NCI-H82 (cell line): Measurements from ENCODE around the gene RECQL.

Experiments used
- DNase-seq: peaks from one replicate; lab custom pipeline; 2025; lab: John Stamatoyannopoulos, UW

RECQL gene

GRCh38 chr12:21501258-21502163 is at the start of gene RECQL, which contains the start of gene GOLT1B:
TSS of gene RECQL (minus strand) at chr12:21501635. CDS start at chr12:21499570, 2,065 bp downstream.
TSS of gene GOLT1B (plus strand) at chr12:21501789. CDS start at chr12:21501924, 135 bp downstream.
- DNase-seq, result peak; percentile 99

DNA sequence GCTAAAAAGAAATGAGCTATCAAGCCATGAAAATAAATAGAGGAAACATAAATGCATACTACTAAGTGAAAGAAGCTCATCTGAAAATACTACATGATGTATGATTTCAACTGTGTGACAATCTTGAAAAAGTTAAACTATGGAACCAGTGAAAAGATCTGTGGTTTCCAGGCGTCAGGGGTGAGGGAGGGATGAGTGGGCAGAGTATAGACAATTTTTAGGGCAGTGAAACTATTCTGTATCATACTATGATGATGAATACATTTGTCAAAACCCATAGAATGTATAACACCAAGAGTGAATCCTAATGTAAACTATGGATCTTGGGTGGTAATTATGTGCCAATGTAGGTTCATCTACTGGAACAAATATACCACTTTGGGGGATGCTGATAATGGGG is 46.0 kb upstream of the RECQL start:
- no peak for DNase-seq

DNA sequence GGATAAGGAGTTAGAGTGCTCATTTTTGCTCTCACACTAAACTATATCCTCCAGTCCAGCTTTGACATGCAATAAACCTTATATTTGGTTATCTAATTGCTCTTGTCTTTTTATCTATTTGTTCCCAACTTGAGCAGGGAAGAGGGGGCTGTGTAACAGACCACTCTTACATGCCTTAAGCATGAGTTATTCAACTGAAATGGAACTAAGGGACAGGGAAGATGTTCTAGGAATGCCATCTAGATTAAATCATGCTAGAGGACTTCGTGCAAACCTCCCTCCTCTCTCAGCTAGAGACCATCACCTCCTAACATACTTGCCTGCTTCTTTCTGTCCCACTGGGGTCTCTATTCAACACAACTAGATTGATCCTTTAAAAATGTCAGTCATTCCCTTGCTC is 45.3 kb upstream of the RECQL start:
- DNase-seq, result no peak

DNA sequence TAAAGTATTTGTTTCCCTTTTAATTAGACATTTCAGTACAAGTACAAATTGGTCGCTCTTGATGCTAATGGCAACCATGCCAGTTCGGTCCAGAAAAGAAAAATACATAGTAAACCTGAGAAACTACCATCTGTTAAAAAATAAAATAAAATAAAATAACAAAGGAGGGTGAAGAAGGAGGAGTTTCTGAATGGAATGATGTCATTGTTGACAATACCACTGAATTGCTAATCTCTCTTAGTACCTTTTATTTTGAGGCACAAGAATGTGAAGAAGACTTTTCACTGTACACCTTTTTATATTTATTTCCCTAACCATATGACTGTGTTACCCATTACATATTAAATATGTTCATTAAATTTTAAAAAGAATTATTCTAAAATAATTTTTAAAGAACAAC is 44.1 kb upstream of the RECQL start:
- DNase-seq, result no peak

GRCh38 chr12:21543151-21543550 is 41.7 kb upstream of the RECQL start:
- no peak for DNase-seq

GRCh38 chr12:21542403-21542802 is 41.0 kb upstream of the RECQL start:
- no peak for DNase-seq

GRCh38 chr12:21541773-21542172 is 40.3 kb upstream of the RECQL start:
- no peak for DNase-seq

DNA sequence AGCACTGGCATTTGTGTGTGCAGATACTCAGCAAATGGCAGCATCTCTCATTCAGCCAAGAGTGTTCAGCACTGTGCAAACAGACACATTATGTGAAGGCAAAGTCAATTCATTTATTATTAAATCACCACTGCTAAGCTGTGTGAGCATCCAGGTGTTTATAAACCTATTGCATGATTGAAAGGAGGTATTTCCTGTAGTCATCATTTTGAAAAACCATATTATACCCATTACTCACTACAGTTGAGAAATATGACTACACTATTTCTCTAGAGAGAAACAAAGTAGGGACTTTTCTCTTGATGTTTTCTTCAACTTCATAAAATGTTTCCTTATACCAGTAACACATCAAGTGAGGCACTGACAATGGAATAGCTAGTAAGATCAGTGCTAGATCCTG is 38.4 kb upstream of the RECQL start:
- no peak for DNase-seq

GRCh38 chr12:21538061-21538653 is 36.7 kb upstream of the RECQL start:
- peak; percentile 23 for DNase-seq

GRCh38 chr12:21529456-21529855 is 28.0 kb upstream of the RECQL start:
- no peak for DNase-seq

- DNase-seq, result no peak
These were observed 27.5 kb upstream of the RECQL start for GRCh38 chr12:21528953-21529352.

DNA sequence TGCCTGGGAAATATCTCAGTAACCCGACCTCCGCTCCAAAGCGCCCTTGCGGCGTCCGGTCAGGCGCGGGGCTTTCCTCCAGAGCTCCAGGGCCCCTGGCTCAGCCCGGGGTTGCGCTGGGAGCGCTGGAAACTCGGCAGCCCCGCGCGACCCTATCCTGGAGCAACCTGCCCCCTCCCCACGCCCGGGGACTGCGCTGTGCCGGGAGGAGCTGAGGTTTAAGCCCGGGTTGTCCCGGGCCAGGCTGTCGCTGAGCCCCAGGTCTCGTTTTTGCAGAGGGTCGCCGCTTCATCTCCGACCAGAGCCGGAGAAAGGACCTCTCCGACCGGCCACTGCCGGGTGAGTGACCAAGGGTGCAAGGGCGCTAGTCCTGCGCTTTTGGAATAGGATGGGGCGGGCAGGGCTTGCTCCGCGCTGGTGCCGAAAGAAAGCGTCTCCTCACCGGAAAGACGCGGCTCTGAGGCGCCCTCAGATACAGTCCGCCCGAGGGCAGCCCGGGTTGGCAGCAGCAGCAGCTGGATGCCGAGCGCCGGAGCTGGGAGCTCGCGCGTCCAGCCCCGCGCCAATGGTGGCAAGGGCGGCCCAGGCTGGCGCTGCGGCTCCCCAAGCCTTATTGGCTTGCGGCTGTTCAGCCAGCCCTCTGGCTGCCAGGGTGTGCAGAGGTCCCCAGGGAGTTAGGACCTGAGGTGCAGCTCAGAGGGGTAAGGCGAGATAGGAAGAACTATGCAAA is 26.2 kb upstream of the RECQL start:
- DNase-seq, result peak; percentile 87

- no peak for DNase-seq
These were observed 25.4 kb upstream of the RECQL start for GRCh38 chr12:21526721-21527345.

- no peak for DNase-seq
These were observed 24.6 kb upstream of the RECQL start, which contains the start of gene SPX for GRCh38 chr12:21526053-21526452. TSS of gene SPX (plus strand) at chr12:21526296. CDS start at chr12:21526473, 177 bp downstream.

DNA sequence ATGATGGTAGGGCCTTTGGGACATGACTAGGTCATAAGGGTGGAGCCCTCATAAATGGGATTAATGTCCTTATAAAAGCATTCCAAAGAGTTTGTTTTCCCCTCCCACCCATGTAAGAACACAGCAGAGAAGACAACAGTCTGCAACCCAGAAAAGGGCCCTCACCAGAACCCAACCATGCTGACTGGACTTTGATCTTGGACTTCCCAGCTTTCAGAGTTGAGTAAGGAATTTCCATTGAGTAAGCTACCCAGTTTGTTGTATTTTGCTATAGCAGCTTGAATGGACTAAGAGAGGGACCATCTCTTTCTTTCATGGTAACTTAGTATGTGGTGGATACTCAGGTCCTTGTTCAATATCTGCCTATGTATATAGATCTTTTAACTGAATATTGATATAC is 21.7 kb upstream of the RECQL start:
- DNase-seq, result no peak

- no peak for DNase-seq
These were observed 20.1 kb upstream of the RECQL start for GRCh38 chr12:21521541-21521940.

- no peak for DNase-seq
These were observed 17.0 kb upstream of the RECQL start for GRCh38 chr12:21518451-21518850.

DNA sequence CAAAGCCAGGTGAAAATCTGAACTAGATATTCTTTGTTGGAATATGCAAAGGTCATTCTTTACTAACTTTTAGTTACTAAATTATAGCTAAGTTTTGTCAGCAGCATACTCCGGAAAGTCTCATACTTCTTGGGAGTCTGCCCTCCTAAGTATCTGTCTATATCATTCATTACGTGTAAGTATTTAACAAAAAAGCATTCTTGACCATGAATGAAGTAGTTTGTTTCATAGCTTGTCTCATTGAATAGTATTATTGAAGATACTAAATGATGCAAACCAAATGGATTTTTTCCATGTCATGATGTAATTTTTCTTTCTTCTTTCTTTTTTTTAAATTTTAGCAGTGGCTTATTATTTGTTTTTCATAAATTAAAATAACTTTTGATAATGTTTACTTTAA is 14.8 kb upstream of the RECQL start:
- no peak for DNase-seq

DNA sequence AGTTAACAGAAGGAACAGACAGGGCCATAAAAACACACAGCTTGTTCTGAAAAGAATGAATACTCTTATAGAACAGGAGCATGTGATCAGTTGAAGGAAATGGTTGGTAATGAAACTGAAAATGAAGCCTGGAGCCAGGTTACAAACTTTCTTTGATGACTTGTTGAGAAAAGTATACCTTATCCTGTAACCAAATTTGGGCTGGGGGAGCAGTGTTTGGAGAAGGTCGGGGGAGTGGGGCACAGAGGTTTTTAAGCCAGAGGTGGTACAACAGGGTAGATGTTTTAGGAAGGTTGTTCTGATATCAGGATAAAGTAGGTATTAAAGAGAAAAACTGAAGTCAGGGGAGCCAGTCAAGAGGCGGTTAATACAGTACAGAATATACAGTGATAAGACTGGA is 8.3 kb upstream of the RECQL start:
- no peak for DNase-seq

DNA sequence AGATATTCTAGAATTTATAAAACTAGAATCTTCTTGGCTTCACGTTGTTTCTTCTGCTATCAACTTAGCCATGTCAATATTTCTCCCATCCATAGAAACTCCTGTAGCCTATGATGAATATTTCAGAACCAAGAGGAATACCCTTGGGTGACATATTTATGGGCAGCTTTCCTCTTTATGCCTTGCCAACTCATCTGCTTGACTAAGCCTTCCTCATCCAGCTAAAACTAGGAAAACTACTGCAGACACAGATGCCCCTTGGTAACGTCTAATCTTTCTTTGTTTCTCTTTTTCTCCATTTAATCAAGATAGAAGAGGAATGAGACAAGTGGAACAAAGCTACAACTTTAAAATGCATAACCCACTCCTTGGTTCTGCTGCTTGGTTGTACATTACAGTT is 6.4 kb upstream of the RECQL start:
- no peak for DNase-seq

DNA sequence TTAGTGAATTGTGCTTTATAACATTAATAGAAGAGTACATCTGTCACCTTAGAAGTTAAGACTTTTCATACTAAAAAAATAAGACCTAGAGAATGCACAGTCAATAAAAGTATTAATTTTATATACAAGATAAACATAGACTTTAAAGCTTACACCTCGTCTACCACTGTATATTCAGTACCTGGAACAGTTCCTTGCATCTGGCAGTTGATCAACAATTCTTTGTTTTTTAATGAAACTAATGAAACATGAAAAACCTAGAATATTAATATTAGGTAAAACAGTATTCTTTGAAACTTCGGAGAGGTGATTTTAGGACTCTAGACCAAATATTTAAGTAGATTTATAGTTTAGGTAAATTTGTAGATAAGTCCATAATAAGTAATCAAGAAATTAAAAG is 4.5 kb upstream of the RECQL start:
- DNase-seq, result no peak

- no peak for DNase-seq
These were observed 1.4 kb upstream of the RECQL start for GRCh38 chr12:21502872-21503271.
